ENCODE measurements around the gene HIPK2. TPM values are rescaled to one million over a fixed set of nuclear protein-coding genes. Genes with fewer than 3 reads are reported as not detected.

HIPK2 gene
- total and polyA plus RNA-seq, 2 donors (not counting 3 experiments of a cell fraction or from before 2014, with no cell fraction given) = 9.0 to 43.8 TPM

GRCh38 chr7:139768249-139768824 lies 9.5 kb downstream of the HIPK2 start:
- peaks cover 2 to 4% of the 10 kb centered on the region in 2 experiments for H3K36me3 ChIP-seq (ENCODE audit: control insufficient read depth in 2 of 2, extremely low read depth in 1 of 2, insufficient read depth in 2 of 2, low read length in 2 of 2)
- H2AFZ ChIP-seq (ENCODE audit: low read depth, low read length) = no peak overlapping the region
- no peaks in the 10 kb centered on the region for H4K20me1 ChIP-seq (replicated peaks; ENCODE audit: control insufficient read depth, extremely low read depth, insufficient read depth, low read length)
- peaks cover 98% of the 10 kb centered on the region for H3K79me2 ChIP-seq (ENCODE audit: control insufficient read depth, insufficient read depth, low read length)
- H3K9me3 ChIP-seq (replicated peaks; ENCODE audit: control insufficient read depth, insufficient read depth, low read length) = no peaks in the 10 kb centered on the region
- no peak overlapping the region for H3K27ac ChIP-seq (ENCODE audit: insufficient read depth, low read depth, low read length)
- intact Hi-C loops (cut with micrococcal nuclease) = no loop called here
- H3K9me1 ChIP-seq (replicated peaks; ENCODE audit: control insufficient read depth, extremely low read depth, insufficient read depth, low read length) = no peaks in the 10 kb centered on the region
- ChIA-PET POLR2A (no interaction called here), CTCF (interaction anchor here (0.9 to 1.1 kb wide), 2 partner anchors 70 to 122 kb away, joined by 3 to 4 read pairs; no protein-coding TSS in a partner anchor)
- no peak for DNase-seq (ENCODE audit: low read depth, low spot score)
- TF ChIP-seq, protein P1, sequence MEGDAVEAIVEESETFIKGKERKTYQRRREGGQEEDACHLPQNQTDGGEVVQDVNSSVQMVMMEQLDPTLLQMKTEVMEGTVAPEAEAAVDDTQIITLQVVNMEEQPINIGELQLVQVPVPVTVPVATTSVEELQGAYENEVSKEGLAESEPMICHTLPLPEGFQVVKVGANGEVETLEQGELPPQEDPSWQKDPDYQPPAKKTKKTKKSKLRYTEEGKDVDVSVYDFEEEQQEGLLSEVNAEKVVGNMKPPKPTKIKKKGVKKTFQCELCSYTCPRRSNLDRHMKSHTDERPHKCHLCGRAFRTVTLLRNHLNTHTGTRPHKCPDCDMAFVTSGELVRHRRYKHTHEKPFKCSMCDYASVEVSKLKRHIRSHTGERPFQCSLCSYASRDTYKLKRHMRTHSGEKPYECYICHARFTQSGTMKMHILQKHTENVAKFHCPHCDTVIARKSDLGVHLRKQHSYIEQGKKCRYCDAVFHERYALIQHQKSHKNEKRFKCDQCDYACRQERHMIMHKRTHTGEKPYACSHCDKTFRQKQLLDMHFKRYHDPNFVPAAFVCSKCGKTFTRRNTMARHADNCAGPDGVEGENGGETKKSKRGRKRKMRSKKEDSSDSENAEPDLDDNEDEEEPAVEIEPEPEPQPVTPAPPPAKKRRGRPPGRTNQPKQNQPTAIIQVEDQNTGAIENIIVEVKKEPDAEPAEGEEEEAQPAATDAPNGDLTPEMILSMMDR (IDR thresholded peaks at IDR 0.05; ENCODE audit: extremely low read depth in 1 of 2, insufficient read depth in 1 of 2, low read depth in 1 of 2, low read length in 2 of 2) = no peak
- TF ChIP-seq POLR2AphosphoS5 (IDR thresholded peaks at IDR 0.05; ENCODE audit: insufficient read depth, low read depth, low read length) = no peak
- no peak for TF ChIP-seq JUN (IDR thresholded peaks at IDR 0.05; ENCODE audit: borderline replicate concordance, insufficient read depth, insufficient read length, low read depth)
- no peak for TF ChIP-seq GATA2 (IDR thresholded peaks at IDR 0.05; ENCODE audit: insufficient read depth, insufficient read length, low read depth, low read length)
- no peak for TF ChIP-seq EZH2 (IDR thresholded peaks at IDR 0.05; ENCODE audit: borderline replicate concordance, low read depth, low read length, severe bottlenecking)
- no peak for TF ChIP-seq POLR2A (IDR thresholded peaks at IDR 0.05; ENCODE audit: low read depth, low read length)
- TF ChIP-seq MYC (IDR thresholded peaks at IDR 0.05; ENCODE audit: low read depth, low read length) = no peak
- TF ChIP-seq, protein P2, sequence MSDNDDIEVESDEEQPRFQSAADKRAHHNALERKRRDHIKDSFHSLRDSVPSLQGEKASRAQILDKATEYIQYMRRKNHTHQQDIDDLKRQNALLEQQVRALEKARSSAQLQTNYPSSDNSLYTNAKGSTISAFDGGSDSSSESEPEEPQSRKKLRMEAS (IDR thresholded peaks at IDR 0.05; ENCODE audit: insufficient read depth, insufficient read length) = no peak
- no peak for TF ChIP-seq FOS (IDR thresholded peaks at IDR 0.05; ENCODE audit: borderline replicate concordance, insufficient read depth, low read length)
- peaks cover 20% of the 10 kb centered on the region for H3K4me1 ChIP-seq (ENCODE audit: control insufficient read depth, extremely low read depth, insufficient read depth, low read length)
- no peak overlapping the region for H3K4me2 ChIP-seq (ENCODE audit: insufficient read depth, low read length)
- no peak overlapping the region for H3K9ac ChIP-seq (replicated peaks; ENCODE audit: extremely low read depth, insufficient read depth, low read length)
- H3K27me3 ChIP-seq (ENCODE audit: control insufficient read depth in 2 of 2, insufficient read depth in 2 of 2, low read length in 2 of 2) = no peaks in the 10 kb centered on the region
- no peak overlapping the region for H3K4me3 ChIP-seq (replicated peaks in 1 of 3; ENCODE audit: insufficient read depth in 1 of 3, low read depth in 1 of 3, low read length in 3 of 3)
- dilution Hi-C loops (cut with MboI; ENCODE audit: extremely low pct_ligation_motif_present, low sequenced_read_pairs) = no loop called here
- no TSS peak for BruUV-seq (replicated peaks)
- FAIRE-seq = no peak

Measured in endothelial cell of umbilical vein (primary cell).